IMR-90 (cell line): ENCODE data around the gene PLXNA1.

Source experiments
- CTCF ChIP-seq: conservative IDR thresholded peaks from 2 replicates; pipeline ENCODE4 v1.5.1; 2012; ENCODE audit warnings: mild to moderate bottlenecking, low read depth, low read length, improper control_type of control experiment
- RAD21 ChIP-seq: IDR thresholded peaks from 2 replicates; pipeline ENCODE4 v1.6.1; 2012; ENCODE audit warnings: low read length, improper control_type of control experiment
- RCOR1 ChIP-seq: IDR thresholded peaks from 2 replicates; pipeline ENCODE4 v1.6.1; 2012; ENCODE audit warnings: mild to moderate bottlenecking, low read length, improper control_type of control experiment; ENCODE audit not compliant: insufficient replicate concordance

- TF ChIP-seq CTCF = no peak
- TF ChIP-seq RCOR1 = no peak
- no peak for TF ChIP-seq RAD21
Measured at GRCh38 chr3:126954141-126954842, 28.6 kb upstream of the PLXNA1 start.
